Measurements from ENCODE around the gene NOL4L.

Gene NOL4L

GRCh38 chr20:32510601-32511357, 74.4 kb downstream of the NOL4L start:
- no peak overlapping the region for H3K27ac ChIP-seq

GRCh38 chr20:32510120-32510600, 75.0 kb downstream of the NOL4L start:
- no peak for TF ChIP-seq ZFX (IDR thresholded peaks at IDR 0.05)
- no peak for TF ChIP-seq CTCF (conservative IDR thresholded peaks at IDR 0.05)
- no peak overlapping the region for H3K27ac ChIP-seq

More at GRCh38 chr20:32510601-32511357, 74.4 kb downstream of the NOL4L start:
- TF ChIP-seq CTCF (conservative IDR thresholded peaks at IDR 0.05), result no peak

DNA sequence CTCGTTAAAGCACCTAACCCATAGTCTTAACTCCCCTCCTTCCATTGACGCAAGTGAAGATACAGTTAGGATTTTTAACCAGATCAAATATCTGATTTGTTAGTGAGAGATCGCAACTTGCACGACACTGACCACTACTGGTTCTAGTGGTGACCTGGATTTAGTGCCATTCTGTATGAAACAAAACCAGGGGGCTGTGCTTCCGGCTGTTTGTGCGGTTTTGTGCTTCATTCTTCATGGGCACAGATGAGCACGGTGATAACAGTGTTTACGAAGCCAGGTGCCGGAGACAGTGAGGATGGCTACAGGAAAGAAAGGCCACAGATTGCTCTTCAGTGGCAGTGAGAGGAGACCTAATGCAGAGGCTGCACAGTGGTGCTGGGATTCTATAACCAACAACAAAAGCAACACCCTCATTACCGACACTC, 75.5 kb downstream of the NOL4L start:
- H3K27ac ChIP-seq, result no peak overlapping the region
- TF ChIP-seq CTCF (conservative IDR thresholded peaks at IDR 0.05) (no peak), ZFX (IDR thresholded peaks at IDR 0.05) (no peak)

DNA sequence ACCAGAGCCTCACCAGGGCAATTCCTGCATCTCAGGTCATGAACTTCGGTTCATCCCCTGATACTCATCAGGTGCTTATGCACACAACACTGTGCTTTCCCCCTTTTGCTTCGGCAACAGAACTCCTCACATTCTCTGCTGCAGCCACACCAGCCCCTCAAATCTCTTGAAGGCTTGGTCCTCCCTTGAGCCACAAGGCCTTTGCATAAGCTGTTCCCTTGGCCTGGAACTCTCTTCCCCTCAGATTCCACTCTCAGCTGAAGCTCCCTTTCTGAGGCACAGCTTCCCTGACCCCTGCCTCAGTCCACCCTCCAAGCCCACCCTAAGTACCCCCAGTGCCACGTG, 76.4 kb downstream of the NOL4L start:
- no peak overlapping the region for H3K27ac ChIP-seq
- no peak for TF ChIP-seq ZFX (IDR thresholded peaks at IDR 0.05)
- TF ChIP-seq CTCF (conservative IDR thresholded peaks at IDR 0.05), result no peak

GRCh38 chr20:32507998-32508774, 76.9 kb downstream of the NOL4L start:
- TF ChIP-seq CTCF (conservative IDR thresholded peaks at IDR 0.05), result no peak
- TF ChIP-seq ZFX (IDR thresholded peaks at IDR 0.05), result no peak
- H3K27ac ChIP-seq, result no peak overlapping the region

GRCh38 chr20:32506721-32507120, 78.4 kb downstream of the NOL4L start:
- no peak for TF ChIP-seq CTCF (conservative IDR thresholded peaks at IDR 0.05)
- TF ChIP-seq ZFX (IDR thresholded peaks at IDR 0.05), result no peak
- no peak overlapping the region for H3K27ac ChIP-seq

All from C4-2B (cell line).